Calu3 (cell line): ENCODE results near the gene SEC22C. TPM values are rescaled to one million over a fixed set of nuclear protein-coding genes. Genes with fewer than 3 reads are reported as not detected.

Source experiments
- BruUV-seq: library from RNA; stranded (reverse); fragments of 400-500 nt; replicated peaks from 2 replicates; lab custom pipeline; 2021; lab: Mats Ljungman, UMichigan
- CTCF ChIA-PET: fragments of 300-600 bp; sonication (Branson Sonifier 250); formaldehyde crosslinking; loops from one replicate; lab custom pipeline; 2022; ENCODE audit warnings: antibody characterized with exemption; lab: Charles Lee
- DNase-seq: peaks from one replicate; pipeline ENCODE4 v3.0.0; 2022
- H3K27ac Mint-ChIP-seq: one replicate; pipeline ENCODE4 v1.8.0; 2022; ENCODE audit warnings: mixed read lengths; ENCODE audit not compliant: unreplicated experiment
- H3K27me3 Mint-ChIP-seq: one replicate; pipeline ENCODE4 v1.8.0; 2022; ENCODE audit warnings: mixed read lengths; ENCODE audit not compliant: unreplicated experiment
- H3K36me3 Mint-ChIP-seq: one replicate; pipeline ENCODE4 v1.8.0; 2022; ENCODE audit warnings: mild to moderate bottlenecking, moderate library complexity, mixed read lengths; ENCODE audit not compliant: insufficient read depth, unreplicated experiment
- H3K4me1 Mint-ChIP-seq: one replicate; pipeline ENCODE4 v1.8.0; 2022; ENCODE audit warnings: mild to moderate bottlenecking, low read depth, mixed read lengths; ENCODE audit not compliant: unreplicated experiment
- H3K4me3 Mint-ChIP-seq: one replicate; pipeline ENCODE4 v1.8.0; 2022; ENCODE audit warnings: mild to moderate bottlenecking, low read depth, moderate library complexity, mixed read lengths; ENCODE audit not compliant: unreplicated experiment
- H3K9me3 Mint-ChIP-seq: one replicate; pipeline ENCODE4 v1.8.0; 2022; ENCODE audit warnings: low read depth, mixed read lengths; ENCODE audit not compliant: unreplicated experiment
- intact Hi-C: fragments of 100-400 bp; cut with micrococcal nuclease; formaldehyde crosslinking; loops from one replicate; pipeline ENCODE4 v1.10.0; 2022; ENCODE audit not compliant: unreplicated experiment
- total RNA-seq: library from RNA; stranded (reverse); gene quantifications from 2 replicates; pipeline ENCODE4 v1.2.3, GENCODE V29; 2022
- TF ChIP-seq, protein P1 (sequence below): fragments of 200-600 bp; IDR thresholded peaks from one replicate; pipeline ENCODE4 v1.8.0; 2022; ENCODE audit warnings: antibody characterized with exemption; ENCODE audit not compliant: unreplicated experiment

The SEC22C gene
- total RNA-seq, 1 experiment from 2014 or later: 42.3 TPM

- Mint-ChIP-seq H3K9me3 (no peaks in the 10 kb centered on the region), H3K27ac (no peak overlapping the region), H3K4me1 (peaks cover 36% of the 10 kb centered on the region), H3K36me3 (peaks cover 25% of the 10 kb centered on the region), H3K4me3 (peak overlapping the region; percentile 80), H3K27me3 (peaks cover 18% of the 10 kb centered on the region)
- intact Hi-C loops: loop anchor here (5.0 kb wide), 2 partner anchors 32 to 62 kb away; no protein-coding TSS in a partner anchor
- no TSS peak for BruUV-seq
- CTCF ChIA-PET: no interaction called here
- DNase-seq: no peak
- TF ChIP-seq, protein P1, sequence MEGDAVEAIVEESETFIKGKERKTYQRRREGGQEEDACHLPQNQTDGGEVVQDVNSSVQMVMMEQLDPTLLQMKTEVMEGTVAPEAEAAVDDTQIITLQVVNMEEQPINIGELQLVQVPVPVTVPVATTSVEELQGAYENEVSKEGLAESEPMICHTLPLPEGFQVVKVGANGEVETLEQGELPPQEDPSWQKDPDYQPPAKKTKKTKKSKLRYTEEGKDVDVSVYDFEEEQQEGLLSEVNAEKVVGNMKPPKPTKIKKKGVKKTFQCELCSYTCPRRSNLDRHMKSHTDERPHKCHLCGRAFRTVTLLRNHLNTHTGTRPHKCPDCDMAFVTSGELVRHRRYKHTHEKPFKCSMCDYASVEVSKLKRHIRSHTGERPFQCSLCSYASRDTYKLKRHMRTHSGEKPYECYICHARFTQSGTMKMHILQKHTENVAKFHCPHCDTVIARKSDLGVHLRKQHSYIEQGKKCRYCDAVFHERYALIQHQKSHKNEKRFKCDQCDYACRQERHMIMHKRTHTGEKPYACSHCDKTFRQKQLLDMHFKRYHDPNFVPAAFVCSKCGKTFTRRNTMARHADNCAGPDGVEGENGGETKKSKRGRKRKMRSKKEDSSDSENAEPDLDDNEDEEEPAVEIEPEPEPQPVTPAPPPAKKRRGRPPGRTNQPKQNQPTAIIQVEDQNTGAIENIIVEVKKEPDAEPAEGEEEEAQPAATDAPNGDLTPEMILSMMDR: no peak
These were observed 77.2 kb downstream of the SEC22C start for GRCh38 chr3:42504334-42505127.

GRCh38 chr3:42503957-42504333 is 77.8 kb downstream of the SEC22C start:
- intact Hi-C loops: no loop called here
- H3K9me3 Mint-ChIP-seq: no peaks in the 10 kb centered on the region
- peaks cover 36% of the 10 kb centered on the region for H3K4me1 Mint-ChIP-seq
- H3K27ac Mint-ChIP-seq: no peak overlapping the region
- H3K27me3 Mint-ChIP-seq: peaks cover 18% of the 10 kb centered on the region
- H3K36me3 Mint-ChIP-seq: peaks cover 25% of the 10 kb centered on the region
- CTCF ChIA-PET: no interaction called here
- BruUV-seq: no TSS peak
- H3K4me3 Mint-ChIP-seq: peak overlapping the region; percentile 80
- TF ChIP-seq, protein P1: no peak
- DNase-seq: no peak

DNA sequence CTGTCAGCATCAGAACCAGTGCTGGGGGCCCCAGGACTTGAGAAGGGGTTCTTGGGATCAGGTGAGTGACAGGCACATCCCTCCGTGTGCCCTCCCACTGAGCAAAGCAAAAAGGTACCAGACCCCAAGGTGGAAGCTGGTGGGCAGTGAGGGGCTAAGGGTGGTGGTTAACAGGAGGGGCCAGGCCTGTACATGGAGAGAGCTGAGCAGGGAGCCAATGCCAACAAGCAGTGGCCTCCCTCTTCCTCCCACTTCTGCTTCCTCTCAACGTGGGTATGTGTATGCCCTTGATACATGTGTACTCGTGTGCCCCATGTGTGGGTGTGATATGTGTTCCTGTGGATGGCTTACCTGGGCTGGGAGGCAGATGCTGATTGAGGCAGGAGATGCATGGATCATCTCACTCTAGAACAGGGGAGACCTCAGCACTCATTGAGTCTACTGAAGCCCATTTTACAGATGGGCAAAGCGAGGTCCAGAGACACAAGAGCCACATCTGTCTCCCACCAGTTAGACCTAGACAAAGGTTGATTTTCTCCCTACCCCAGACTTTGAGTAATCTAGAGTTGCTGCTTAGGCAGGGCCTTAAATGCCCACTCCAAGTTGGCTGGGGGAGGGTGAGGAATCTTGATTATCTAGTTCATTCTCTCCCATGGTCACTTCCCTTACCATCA is 78.4 kb downstream of the SEC22C start:
- Mint-ChIP-seq H3K4me3 (peak overlapping the region; percentile 80), H3K36me3 (peaks cover 21% of the 10 kb centered on the region), H3K4me1 (peaks cover 34% of the 10 kb centered on the region), H3K27me3 (peaks cover 18% of the 10 kb centered on the region), H3K27ac (no peak overlapping the region), H3K9me3 (no peaks in the 10 kb centered on the region)
- no peak for DNase-seq
- intact Hi-C loops: no loop called here
- TSS peak; percentile 24 for BruUV-seq
- TF ChIP-seq, protein P1: no peak
- CTCF ChIA-PET: interaction anchor here (1.1 kb wide), 1 partner anchor 256 kb away, joined by 5 read pairs; no protein-coding TSS in a partner anchor

DNA sequence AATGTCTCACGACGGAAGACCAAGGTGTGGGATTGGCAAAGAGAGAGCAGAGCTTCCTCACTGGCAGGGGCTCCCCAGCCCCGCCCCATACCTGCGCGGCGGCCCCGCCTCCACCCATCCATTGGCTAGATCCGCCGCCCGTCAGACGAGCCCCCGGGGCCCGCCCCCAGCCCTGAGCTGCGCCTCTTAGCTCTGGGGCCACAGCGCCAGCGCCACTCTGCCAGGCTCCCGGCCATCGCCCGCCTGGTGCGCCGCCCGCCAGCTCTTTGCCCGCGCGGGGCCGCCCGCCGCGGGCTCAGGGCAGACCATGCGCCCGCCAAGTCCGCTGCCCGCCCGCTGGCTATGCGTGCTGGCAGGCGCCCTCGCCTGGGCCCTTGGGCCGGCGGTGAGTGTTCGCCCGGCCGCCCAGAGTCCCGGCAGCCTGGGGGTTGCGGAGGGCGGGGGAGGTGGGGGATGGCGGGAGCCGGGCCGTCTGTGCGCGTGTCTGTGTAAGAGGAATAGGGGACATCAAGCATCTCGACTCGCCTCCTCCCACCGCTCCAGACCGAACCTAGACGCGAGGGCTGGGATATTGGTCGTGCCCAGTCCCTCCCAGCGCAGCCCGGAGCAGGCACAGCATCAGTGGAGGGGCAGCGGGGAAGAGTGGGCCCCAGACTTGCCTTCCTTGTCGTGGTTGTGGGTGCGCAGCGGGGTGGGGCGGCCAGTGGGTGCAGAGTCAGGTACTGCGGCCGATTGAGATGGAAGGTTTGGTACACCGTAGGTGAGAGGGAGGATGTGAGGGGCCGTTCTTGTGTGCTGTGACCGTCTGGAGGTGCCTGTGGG is 79.1 kb downstream of the SEC22C start, which contains the start of gene VIPR1:
VIPR1 (plus strand) TSS at position 215 of the 822 bp plus-strand sequence; CDS start at position 308, 93 bp downstream.
- CTCF ChIA-PET: interaction anchor here (0.5 to 1.2 kb wide), 12 partner anchors 11 to 410 kb away, joined by 3 to 9 read pairs (median 4); no protein-coding TSS in a partner anchor
- TF ChIP-seq, protein P1: no peak
- peak; percentile 97 for DNase-seq
- intact Hi-C loops: no loop called here
- no peaks in the 10 kb centered on the region for H3K9me3 Mint-ChIP-seq
- peaks cover 34% of the 10 kb centered on the region for H3K4me1 Mint-ChIP-seq
- H3K4me3 Mint-ChIP-seq: peak within 1 kb of the TSS; percentile 80
- H3K27me3 Mint-ChIP-seq: peaks cover 18% of the 10 kb centered on the region
- peak within 1 kb of the TSS; percentile 72 for H3K27ac Mint-ChIP-seq
- no TSS peak for BruUV-seq
- H3K36me3 Mint-ChIP-seq: peaks cover 21% of the 10 kb centered on the region
